Duodenal mucosa (tissue), 2 donors: Measurements from ENCODE around the gene AHRR.
"Not testable (repeated sequence)": the region's sequence is repeated elsewhere in the genome, so short reads cannot be mapped to it uniquely, and the experiment has no call there.

Experiments used
- H3K27ac ChIP-seq: one replicate; pipeline ENCODE4 v1.7.0; 2013; ENCODE audit warnings: low read depth, low read length
- H3K27me3 ChIP-seq, 2 donors: one replicate each; pipeline ENCODE4 v1.7.0; 2013; ENCODE audit warnings: low read length in 2 of 2, control low read depth in 1 of 2; ENCODE audit not compliant: insufficient read depth in 2 of 2, control insufficient read depth in 1 of 2
- H3K36me3 ChIP-seq, 2 donors: one replicate each; pipeline ENCODE4 v1.7.0; 2013; ENCODE audit warnings: low read length in 2 of 2, control low read depth in 1 of 2; ENCODE audit not compliant: insufficient read depth in 2 of 2, control insufficient read depth in 1 of 2
- H3K4me1 ChIP-seq, 2 donors: one replicate each; pipeline ENCODE4 v1.7.0; 2013; ENCODE audit warnings: low read length in 2 of 2, control low read depth in 1 of 2; ENCODE audit not compliant: insufficient read depth in 2 of 2, control insufficient read depth in 1 of 2
- H3K4me3 ChIP-seq, 2 donors: one replicate each; pipeline ENCODE4 v1.7.0; 2013; ENCODE audit warnings: low read length in 2 of 2, low read depth in 1 of 2
- H3K9ac ChIP-seq, 2 donors: one replicate each; pipeline ENCODE4 v1.7.0; 2013; ENCODE audit warnings: low read length in 2 of 2, low read depth in 1 of 2
- H3K9me3 ChIP-seq, 2 donors: one replicate each; pipeline ENCODE4 v1.7.0; 2013; ENCODE audit warnings: low read length in 2 of 2, control low read depth in 1 of 2; ENCODE audit not compliant: control insufficient read depth in 1 of 2

The AHRR gene

DNA sequence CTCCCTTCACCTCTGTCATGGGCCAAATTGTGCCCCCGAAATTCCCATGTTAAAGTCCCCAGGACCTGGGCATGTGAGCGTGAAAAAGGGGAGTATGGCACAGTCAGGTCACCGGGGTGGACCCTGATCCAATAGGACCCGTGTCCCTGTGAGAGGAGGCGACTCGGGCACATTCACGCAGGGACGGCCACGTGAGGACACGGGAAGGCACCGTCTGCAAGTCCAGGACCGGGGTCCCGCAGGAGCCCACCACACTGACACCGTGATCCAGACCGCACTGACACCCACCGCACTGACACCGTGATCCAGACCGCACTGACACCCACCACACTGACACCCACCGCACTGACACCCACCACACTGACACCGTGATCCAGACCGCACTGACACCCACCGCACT is 165.1 kb downstream of the AHRR start:
- not testable (repeated sequence) for H3K9me3 ChIP-seq, H3K27ac ChIP-seq, H3K4me1 ChIP-seq, H3K9ac ChIP-seq, H3K36me3 ChIP-seq, H3K4me3 ChIP-seq
- H3K27me3 ChIP-seq, result peaks cover 4 to 25% of the 10 kb centered on the region in 2 donors
